GM12892 (cell line): ENCODE results near the gene CCNF.

ENCODE experiments used
- POLR2A ChIP-seq: IDR thresholded peaks from 2 replicates; pipeline ENCODE4 v1.6.1; 2011; ENCODE audit warnings: low read depth, low read length, control low read depth
- POLR2AphosphoS5 ChIP-seq: IDR thresholded peaks from 2 replicates; pipeline ENCODE4 v1.6.1; 2011; ENCODE audit warnings: low read depth, low read length, control low read depth
- TAF1 ChIP-seq: IDR thresholded peaks from 2 replicates; pipeline ENCODE4 v1.6.1; 2011; ENCODE audit warnings: low read depth, mild to moderate bottlenecking, control low read depth, low read length, borderline replicate concordance

GRCh38 chr16:2486645-2487516 is 57.6 kb downstream of the CCNF start:
- no peak for TF ChIP-seq POLR2A
- TF ChIP-seq POLR2AphosphoS5 = no peak
- TF ChIP-seq TAF1 = no peak
